Psoas muscle (tissue), 8 donors: ENCODE data around the gene SYT10. TPM values are rescaled to one million over a fixed set of nuclear protein-coding genes. Genes with fewer than 3 reads are reported as not detected.

ENCODE experiments used
- ATAC-seq, 4 donors: fragments of 200-7000 bp; cut with Tn5 transposase; one replicate each; pipeline ENCODE4 v1.9.1; 2020; ENCODE audit warnings: moderate library complexity in 3 of 4, mild to moderate bottlenecking in 2 of 4
- DNase-seq, 2 donors: peaks; one replicate each; pipeline ENCODE4 v3.0.0-alpha.2; 2020
- H3K27ac ChIP-seq: fragments of 200-600 bp; one replicate; pipeline ENCODE4 v1.8.0; 2022
- H3K27me3 ChIP-seq, 3 donors: fragments of 200-600 bp in 1 of 3; one replicate each; pipeline versions ENCODE4 v1.6.1 to v1.8.0; 2013 to 2022; ENCODE audit warnings: low read length in 2 of 3, mild to moderate bottlenecking in 2 of 3, moderate library complexity in 1 of 3; ENCODE audit not compliant: insufficient read depth in 3 of 3
- H3K36me3 ChIP-seq, 2 donors: fragments of 200-600 bp in 1 of 2; one replicate each; pipeline versions ENCODE4 v1.6.1 to v1.8.0; 2013 to 2022; ENCODE audit warnings: low read depth in 1 of 2, mild to moderate bottlenecking in 1 of 2, moderate library complexity in 1 of 2; ENCODE audit not compliant: insufficient read depth in 1 of 2
- H3K4me1 ChIP-seq: fragments of 200-600 bp; one replicate; pipeline ENCODE4 v1.8.0; 2022
- H3K4me3 ChIP-seq: fragments of 200-600 bp; one replicate; pipeline ENCODE4 v1.8.0; 2022; ENCODE audit warnings: mild to moderate bottlenecking
- H3K9me3 ChIP-seq: fragments of 200-600 bp; one replicate; pipeline ENCODE4 v1.8.0; 2022
- WGBS, 3 donors: extraction: QIAGEN DNeasy Blood & Tissue Kit; methylation state at CpG; one replicate each; pipeline versions ENCODE4 v1.1.6 to v1.1.7; 2013; 5-methylcytosine and 5-hydroxymethylcytosine counted together
- intact Hi-C, 2 donors: fragments of 100-400 bp; cut with DNase I; formaldehyde crosslinking; loops; one replicate each; pipeline versions ENCODE4 v1.11.0 to v1.14.2; 2022
- long read RNA-seq, 2 donors: library from polyadenylated mRNA; unstranded; transcript quantifications; one replicate each; pipeline ENCODE4 v2.0.0, GENCODE V29; 2021
- polyA plus RNA-seq, 3 donors: library from polyadenylated mRNA; stranded (reverse); fragments of 200-250 nt; gene quantifications; one replicate each; pipeline ENCODE4 v1.2.3, GENCODE V29; 2013
- total RNA-seq, 4 donors: library from RNA; stranded (reverse); fragmentation: NEBNext Ultra II Directional in 2 of 4; extraction: Animal tissue kit (Norgen Biotek cat#: 25700) in 2 of 4; gene quantifications; one replicate each; pipeline versions ENCODE4 v1.2.1 to v1.2.4, GENCODE V29; 2021 to 2023
- TF ChIP-seq, protein P1 (sequence below): fragments of 200-600 bp; IDR thresholded peaks from one replicate; pipeline ENCODE4 v1.8.0; 2022; ENCODE audit warnings: antibody characterized with exemption
- donor health status: healthy with polysubstance abuse.
- donor health status: DM: no; HTN: no; CAD: no; lungs with moderate emphysema.
- donor health status: Bipolar disorder and iron deficiency.
- donor health status: healthy.
- donor health status: DM: yes; HTN: yes; CAD: no.
- donor health status: DM: no; HTN: no; CAD: no.
- donor health status: DM: no; HTN: no; CAD: no.
- donor health status: DM: yes; HTN: yes; CAD: no.

SYT10 gene, protein sequence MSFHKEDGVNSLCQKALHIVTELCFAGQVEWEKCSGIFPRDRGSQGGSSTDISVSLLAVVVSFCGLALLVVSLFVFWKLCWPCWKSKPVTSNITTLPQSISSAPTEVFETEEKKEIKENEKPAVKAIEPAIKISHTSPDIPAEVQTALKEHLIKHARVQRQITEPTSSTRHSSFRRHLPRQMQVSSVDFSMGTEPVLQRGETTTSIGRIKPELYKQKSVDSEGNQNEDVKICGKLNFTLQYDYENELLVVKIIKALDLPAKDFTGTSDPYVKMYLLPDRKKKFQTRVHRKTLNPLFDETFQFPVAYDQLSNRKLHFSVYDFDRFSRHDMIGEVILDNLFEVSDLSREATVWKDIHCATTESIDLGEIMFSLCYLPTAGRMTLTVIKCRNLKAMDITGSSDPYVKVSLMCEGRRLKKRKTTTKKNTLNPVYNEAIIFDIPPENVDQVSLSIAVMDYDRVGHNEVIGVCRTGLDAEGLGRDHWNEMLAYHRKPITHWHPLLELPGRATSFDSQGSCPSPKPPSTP
- total RNA-seq (not detected), polyA plus RNA-seq (not detected)
- long read RNA-seq, donor 1, result 0 reads
- long read RNA-seq, donor 2, result 0 reads

DNA sequence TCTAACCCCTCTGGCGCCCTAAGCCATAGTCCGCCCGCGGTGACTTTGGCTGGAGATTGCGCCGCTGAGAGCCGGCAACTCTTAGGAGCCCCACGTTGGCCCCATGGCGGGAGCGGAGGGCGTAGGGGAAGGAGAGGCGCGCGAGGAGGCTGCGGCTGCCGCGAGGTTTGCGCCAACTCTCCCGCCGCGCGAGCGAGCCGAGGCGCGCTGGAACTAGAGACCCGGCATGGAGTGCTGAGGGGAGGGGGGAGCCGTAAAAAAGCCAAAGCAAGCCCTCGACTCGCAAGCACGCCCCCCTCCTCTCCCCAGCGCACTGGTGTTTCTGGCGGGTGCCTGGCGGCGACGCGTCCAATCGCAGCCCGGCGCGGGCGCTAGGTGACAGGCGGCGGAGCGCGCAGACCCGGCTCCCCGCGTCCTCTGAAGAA lies at the start of gene SYT10:
Gene SYT10, minus strand, starts transcription at position 233 of the 425 bp plus-strand sequence. CDS start 297 bp downstream, outside the sequence.
- WGBS, 3 donors, result 0 to 1% (median 1%) methylated on average over 29 to 49 of the region's 49 CpGs
- no peak for ATAC-seq
- H3K27ac ChIP-seq, result no peak within 1 kb of the TSS
- no peaks in the 10 kb centered on the region for H3K36me3 ChIP-seq
- intact Hi-C loops, result no loop called here
- H3K4me1 ChIP-seq, result no peaks in the 10 kb centered on the region
- peaks cover 6 to 31% (median 7%) of the 10 kb centered on the region in 3 donors for H3K27me3 ChIP-seq
- DNase-seq, result no peak
- TF ChIP-seq, protein P1, sequence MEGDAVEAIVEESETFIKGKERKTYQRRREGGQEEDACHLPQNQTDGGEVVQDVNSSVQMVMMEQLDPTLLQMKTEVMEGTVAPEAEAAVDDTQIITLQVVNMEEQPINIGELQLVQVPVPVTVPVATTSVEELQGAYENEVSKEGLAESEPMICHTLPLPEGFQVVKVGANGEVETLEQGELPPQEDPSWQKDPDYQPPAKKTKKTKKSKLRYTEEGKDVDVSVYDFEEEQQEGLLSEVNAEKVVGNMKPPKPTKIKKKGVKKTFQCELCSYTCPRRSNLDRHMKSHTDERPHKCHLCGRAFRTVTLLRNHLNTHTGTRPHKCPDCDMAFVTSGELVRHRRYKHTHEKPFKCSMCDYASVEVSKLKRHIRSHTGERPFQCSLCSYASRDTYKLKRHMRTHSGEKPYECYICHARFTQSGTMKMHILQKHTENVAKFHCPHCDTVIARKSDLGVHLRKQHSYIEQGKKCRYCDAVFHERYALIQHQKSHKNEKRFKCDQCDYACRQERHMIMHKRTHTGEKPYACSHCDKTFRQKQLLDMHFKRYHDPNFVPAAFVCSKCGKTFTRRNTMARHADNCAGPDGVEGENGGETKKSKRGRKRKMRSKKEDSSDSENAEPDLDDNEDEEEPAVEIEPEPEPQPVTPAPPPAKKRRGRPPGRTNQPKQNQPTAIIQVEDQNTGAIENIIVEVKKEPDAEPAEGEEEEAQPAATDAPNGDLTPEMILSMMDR, result no peak
- peak within 1 kb of the TSS; percentile 37 for H3K4me3 ChIP-seq
- no peaks in the 10 kb centered on the region for H3K9me3 ChIP-seq

DNA sequence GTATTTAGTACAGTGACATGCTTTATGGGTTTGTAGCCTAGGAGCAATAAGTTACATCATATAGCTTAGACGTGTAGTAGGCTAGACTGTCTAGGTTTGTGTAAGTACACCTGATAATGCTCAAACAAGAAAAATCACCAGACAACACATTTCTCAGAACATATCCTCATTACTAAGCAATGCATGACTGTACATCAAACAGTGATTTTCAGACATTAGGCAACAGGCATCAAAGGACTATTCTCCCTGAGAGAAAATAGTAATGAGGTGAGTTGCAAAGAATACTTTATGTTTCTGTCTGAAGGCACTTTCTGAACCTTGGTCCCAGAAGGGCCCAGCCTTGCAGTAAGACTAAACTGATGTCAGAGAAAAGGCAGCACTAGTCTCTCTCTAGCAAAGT lies 48.4 kb upstream of the SYT10 start:
- TF ChIP-seq, protein P1, result no peak
- WGBS, 3 donors, result 23 to 50% (median 42%) methylated on average over 1 of the region's 1 CpG
- Histone ChIP-seq H3K27ac (no peak overlapping the region), H3K27me3 (no peaks in the 10 kb centered on the region), H3K4me1 (no peaks in the 10 kb centered on the region), H3K4me3 (no peak overlapping the region), H3K36me3 (no peaks in the 10 kb centered on the region), H3K9me3 (no peaks in the 10 kb centered on the region)
- intact Hi-C loops, result no loop called here
- DNase-seq, result no peak
- ATAC-seq, result no peak

DNA sequence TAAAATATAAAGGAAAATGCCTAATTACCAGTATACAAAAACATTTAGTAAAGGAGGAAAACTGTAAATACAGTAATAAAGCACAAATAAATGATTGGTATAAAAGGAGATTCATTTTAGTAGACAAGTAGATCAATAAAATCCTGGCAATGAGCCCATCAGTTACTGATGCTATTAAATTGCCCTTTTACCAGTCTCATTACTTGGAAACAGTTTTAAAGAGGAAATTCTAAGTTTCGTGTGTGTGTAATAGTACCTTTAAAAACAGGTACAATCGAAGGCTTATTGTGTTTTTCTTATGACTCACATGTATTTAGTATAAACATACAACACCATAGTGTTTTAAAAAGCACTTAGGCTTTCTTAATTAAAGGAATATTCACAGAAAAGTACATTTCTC lies 46.4 kb upstream of the SYT10 start:
- DNase-seq (no peak), ATAC-seq (no peak)
- 67 to 78% (median 69%) methylated on average over 2 of the region's 2 CpGs for WGBS, 3 donors
- no peaks in the 10 kb centered on the region for H3K9me3 ChIP-seq
- no peaks in the 10 kb centered on the region for H3K27me3 ChIP-seq
- no peak overlapping the region for H3K4me3 ChIP-seq
- intact Hi-C loops, result no loop called here
- no peak overlapping the region for H3K27ac ChIP-seq
- TF ChIP-seq, protein P1, result no peak
- no peaks in the 10 kb centered on the region for H3K4me1 ChIP-seq
- no peaks in the 10 kb centered on the region for H3K36me3 ChIP-seq

DNA sequence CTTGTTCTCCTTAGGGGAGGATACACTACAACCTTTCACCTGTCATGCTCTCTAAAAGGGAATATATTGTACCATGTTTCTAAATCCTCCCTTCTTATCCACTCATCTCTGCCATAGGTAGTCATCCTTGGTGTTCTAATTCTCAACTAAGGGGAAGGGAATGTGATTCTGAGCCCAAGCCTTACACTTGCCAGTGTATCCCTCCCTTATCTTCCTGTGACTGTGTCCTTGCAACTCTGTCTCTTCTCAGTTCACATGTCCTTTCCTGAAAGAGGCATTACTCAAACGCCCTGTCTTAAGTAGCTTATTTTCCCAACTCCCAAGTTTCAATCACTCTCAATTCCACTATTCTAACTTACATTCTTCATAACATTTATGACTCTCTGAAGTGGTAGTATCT lies 44.5 kb upstream of the SYT10 start:
- no peak for DNase-seq
- no peak for ATAC-seq
- intact Hi-C loops, result no loop called here
- Histone ChIP-seq H3K27ac (no peak overlapping the region), H3K36me3 (no peaks in the 10 kb centered on the region), H3K4me1 (no peaks in the 10 kb centered on the region), H3K27me3 (no peaks in the 10 kb centered on the region), H3K4me3 (no peak overlapping the region), H3K9me3 (no peaks in the 10 kb centered on the region)
- WGBS, 3 donors, result 52 to 69% (median 68%) methylated on average over 1 of the region's 1 CpG
- TF ChIP-seq, protein P1, result no peak
